GM12892 (cell line): ENCODE measurements around the gene NINL.
"Not testable (repeated sequence)": the region's sequence is repeated elsewhere in the genome, so short reads cannot be mapped to it uniquely, and the experiment has no call there.

Experiments
- POLR2A ChIP-seq: IDR thresholded peaks from 2 replicates; pipeline ENCODE4 v1.6.1; 2011; ENCODE audit warnings: low read depth, low read length, control low read depth
- POLR2AphosphoS5 ChIP-seq: IDR thresholded peaks from 2 replicates; pipeline ENCODE4 v1.6.1; 2011; ENCODE audit warnings: low read depth, low read length, control low read depth

DNA sequence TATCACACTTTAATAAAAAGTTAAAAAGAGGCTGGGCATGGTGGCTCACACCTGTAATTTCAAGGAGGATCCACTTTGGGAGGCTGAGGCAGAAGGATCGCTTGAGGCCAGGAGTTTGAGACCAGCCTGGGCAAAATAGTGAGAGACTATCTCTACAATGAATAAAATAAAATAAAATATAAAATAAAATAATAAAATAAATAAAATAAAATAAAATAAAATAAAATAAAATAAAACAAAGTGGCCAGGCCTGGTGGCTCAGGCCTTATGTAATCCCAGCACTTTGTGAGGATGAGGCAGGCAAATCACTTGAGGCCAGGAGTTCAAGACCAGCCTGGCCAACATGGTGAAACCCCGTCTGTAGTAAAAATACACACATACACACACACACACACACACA is 112.0 kb downstream of the NINL start:
- TF ChIP-seq POLR2A, POLR2AphosphoS5: not testable (repeated sequence)
